ENCODE data around the gene ENTREP3.

ENTREP3 gene

GRCh38 chr1:155261493-155261851 is 6.2 kb upstream of the ENTREP3 start:
- DNase-seq (ENCODE audit: insufficient read length) = no peak
- no peak for TF ChIP-seq POLR2A (IDR thresholded peaks at IDR 0.05; ENCODE audit: low read depth, low read length)
- TF ChIP-seq POLR2AphosphoS5 (IDR thresholded peaks at IDR 0.05; ENCODE audit: low read depth, low read length) = no peak
- no peak for TF ChIP-seq TAF1 (IDR thresholded peaks at IDR 0.05; ENCODE audit: borderline replicate concordance, low read depth, low read length)
- FAIRE-seq = no peak

GRCh38 chr1:155260276-155260675 is 5.0 kb upstream of the ENTREP3 start:
- FAIRE-seq = no peak

GRCh38 chr1:155256058-155256852 is 972 bp upstream of the ENTREP3 start:
- no peak; the same call in 1 of the 2 replicates for TF ChIP-seq POLR2AphosphoS5 (IDR thresholded peaks at IDR 0.05; ENCODE audit: low read depth, low read length)
- no peak for TF ChIP-seq POLR2A (IDR thresholded peaks at IDR 0.05; ENCODE audit: low read depth, low read length)
- no peak for TF ChIP-seq TAF1 (IDR thresholded peaks at IDR 0.05; ENCODE audit: borderline replicate concordance, low read depth, low read length)
- no peak for DNase-seq (ENCODE audit: insufficient read length)
- no peak for FAIRE-seq

More at GRCh38 chr1:155260276-155260675, 5.0 kb upstream of the ENTREP3 start:
- DNase-seq (ENCODE audit: insufficient read length) = no peak
- no peak for TF ChIP-seq POLR2A (IDR thresholded peaks at IDR 0.05; ENCODE audit: low read depth, low read length)
- no peak for TF ChIP-seq TAF1 (IDR thresholded peaks at IDR 0.05; ENCODE audit: borderline replicate concordance, low read depth, low read length)
- no peak for TF ChIP-seq POLR2AphosphoS5 (IDR thresholded peaks at IDR 0.05; ENCODE audit: low read depth, low read length)

GRCh38 chr1:155254714-155255242 is 505 bp downstream of the ENTREP3 start:
- TF ChIP-seq POLR2AphosphoS5 (IDR thresholded peaks at IDR 0.05; ENCODE audit: low read depth, low read length) (no peak), TAF1 (IDR thresholded peaks at IDR 0.05; ENCODE audit: borderline replicate concordance, low read depth, low read length) (no peak), POLR2A (IDR thresholded peaks at IDR 0.05; ENCODE audit: low read depth, low read length) (no peak)
- DNase-seq (ENCODE audit: insufficient read length) = peak; percentile 43
- no peak for FAIRE-seq

- TF ChIP-seq TAF1 (IDR thresholded peaks at IDR 0.05; ENCODE audit: borderline replicate concordance, low read depth, low read length) (no peak), POLR2A (IDR thresholded peaks at IDR 0.05; ENCODE audit: low read depth, low read length) (no peak), POLR2AphosphoS5 (IDR thresholded peaks at IDR 0.05; ENCODE audit: low read depth, low read length) (no peak)
- DNase-seq (ENCODE audit: insufficient read length) (no peak), FAIRE-seq (no peak)
Observed at GRCh38 chr1:155254228-155254713, 1.0 kb downstream of the ENTREP3 start.

GRCh38 chr1:155253797-155254196 is 1.5 kb downstream of the ENTREP3 start:
- no peak for FAIRE-seq

GRCh38 chr1:155253208-155253607 is 2.1 kb downstream of the ENTREP3 start:
- no peak for DNase-seq (ENCODE audit: insufficient read length)
- TF ChIP-seq POLR2AphosphoS5 (IDR thresholded peaks at IDR 0.05; ENCODE audit: low read depth, low read length) (no peak), POLR2A (IDR thresholded peaks at IDR 0.05; ENCODE audit: low read depth, low read length) (no peak), TAF1 (IDR thresholded peaks at IDR 0.05; ENCODE audit: borderline replicate concordance, low read depth, low read length) (no peak)
- FAIRE-seq = no peak

More at GRCh38 chr1:155253797-155254196, 1.5 kb downstream of the ENTREP3 start:
- TF ChIP-seq POLR2A (IDR thresholded peaks at IDR 0.05; ENCODE audit: low read depth, low read length) = no peak
- no peak for DNase-seq (ENCODE audit: insufficient read length)

GRCh38 chr1:155251566-155251965 is 3.7 kb downstream of the ENTREP3 start:
- FAIRE-seq = no peak
- DNase-seq (ENCODE audit: insufficient read length) = no peak
- no peak for TF ChIP-seq POLR2A (IDR thresholded peaks at IDR 0.05; ENCODE audit: low read depth, low read length)
- TF ChIP-seq TAF1 (IDR thresholded peaks at IDR 0.05; ENCODE audit: borderline replicate concordance, low read depth, low read length) = no peak
- TF ChIP-seq POLR2AphosphoS5 (IDR thresholded peaks at IDR 0.05; ENCODE audit: low read depth, low read length) = no peak

GRCh38 chr1:155250633-155251449 is 4.4 kb downstream of the ENTREP3 start:
- peak; percentile 95 for FAIRE-seq
- TF ChIP-seq TAF1 (IDR thresholded peaks at IDR 0.05; ENCODE audit: borderline replicate concordance, low read depth, low read length) (no peak), POLR2AphosphoS5 (IDR thresholded peaks at IDR 0.05; ENCODE audit: low read depth, low read length) (no peak), POLR2A (IDR thresholded peaks at IDR 0.05; ENCODE audit: low read depth, low read length) (no peak)
- DNase-seq (ENCODE audit: insufficient read length) = peak; percentile 99

- TF ChIP-seq TAF1 (IDR thresholded peaks at IDR 0.05; ENCODE audit: borderline replicate concordance, low read depth, low read length) (no peak), POLR2AphosphoS5 (IDR thresholded peaks at IDR 0.05; ENCODE audit: low read depth, low read length) (no peak), POLR2A (IDR thresholded peaks at IDR 0.05; ENCODE audit: low read depth, low read length) (no peak)
- FAIRE-seq (no peak), DNase-seq (ENCODE audit: insufficient read length) (no peak)
Observed at GRCh38 chr1:155250246-155250632, 5.0 kb downstream of the ENTREP3 start.

All from GM12892 (cell line).